GM23248 (cell line): ENCODE measurements around the gene XRN1.

ENCODE experiments used
- EZH2 ChIP-seq: fragments of 200-600 bp; sonication (generic); IDR thresholded peaks from 2 replicates; pipeline ENCODE4 v1.6.1; 2018; ENCODE audit warnings: antibody characterized with exemption, mild to moderate bottlenecking; ENCODE audit not compliant: insufficient read depth, poor library complexity, severe bottlenecking
- EZH2phosphoT487 ChIP-seq: fragments of 200-600 bp; sonication (generic); IDR thresholded peaks from 2 replicates; pipeline ENCODE4 v1.6.1; 2018; ENCODE audit warnings: antibody characterized with exemption, moderate library complexity, mild to moderate bottlenecking, low read depth; ENCODE audit not compliant: insufficient read depth

GRCh38 chr3:142319094-142319493 is 128.7 kb downstream of the XRN1 start:
- no peak for TF ChIP-seq EZH2
- no peak for TF ChIP-seq EZH2phosphoT487
